ENCODE results near the gene HDAC8.

DNA sequence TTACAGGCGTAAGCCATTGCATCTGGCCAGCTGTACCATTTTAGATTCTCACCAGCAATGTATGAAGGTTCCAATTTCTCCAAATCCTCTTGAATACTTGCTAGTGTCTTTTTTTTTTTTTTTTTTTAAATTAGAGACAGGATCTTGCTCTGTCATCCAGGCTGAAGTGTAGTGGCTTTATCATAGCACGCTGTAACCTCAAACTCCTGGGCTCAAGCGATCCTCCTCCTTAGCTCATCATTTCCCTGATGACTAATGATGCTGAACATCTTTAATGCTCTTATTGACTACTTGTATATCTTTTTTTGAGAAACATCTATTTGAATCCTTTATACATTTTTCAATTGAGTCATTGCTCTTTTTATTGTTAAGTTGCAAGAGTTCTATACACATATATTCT lies 40.3 kb downstream of the HDAC8 start:
- TF ChIP-seq POLR2A (IDR thresholded peaks at IDR 0.05; ENCODE audit: low read length) = no peak
- TF ChIP-seq GATA1 (IDR thresholded peaks at IDR 0.05; ENCODE audit: low read depth, low read length) = no peak
